ENCODE results near the gene KRTAP13-2.

The KRTAP13-2 gene

DNA sequence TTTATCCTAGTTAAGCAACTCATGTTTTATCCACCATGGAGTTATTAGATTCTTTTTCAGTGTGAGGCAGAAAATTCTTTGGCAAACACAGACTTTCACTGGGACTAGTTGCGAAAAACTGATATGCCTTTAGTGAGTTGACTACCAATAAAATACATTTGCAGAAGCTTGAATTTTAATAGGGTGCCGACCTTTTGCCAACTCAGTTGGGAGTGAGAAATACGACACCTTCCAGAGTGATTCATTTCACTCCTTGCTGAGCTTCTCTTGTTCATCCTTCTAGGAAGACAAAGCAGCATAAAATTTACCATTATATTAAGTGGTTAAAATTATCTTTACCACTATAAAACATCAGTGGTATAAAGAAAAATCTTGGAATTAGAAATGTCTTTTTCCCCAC, 22.5 kb downstream of the KRTAP13-2 start:
- Histone ChIP-seq H3K4me1 (no peaks in the 10 kb centered on the region), H3K4me2 (no peak overlapping the region), H3K9ac (no peak overlapping the region), H4K20me1 (no peaks in the 10 kb centered on the region), H3K27ac (no peak overlapping the region), H3K9me3 (peaks cover 20% of the 10 kb centered on the region), H3K4me3 (no peak overlapping the region), H3K27me3 (no peaks in the 10 kb centered on the region), H3K36me3 (no peaks in the 10 kb centered on the region)
- TF ChIP-seq Cebpa-rat (IDR thresholded peaks at IDR 0.05), result no peak

- Histone ChIP-seq H3K4me2 (no peak within 1 kb of the TSS), H4K20me1 (no peaks in the 10 kb centered on the region), H3K9ac (no peak within 1 kb of the TSS), H3K27me3 (no peaks in the 10 kb centered on the region), H3K36me3 (no peaks in the 10 kb centered on the region), H3K4me3 (no peak within 1 kb of the TSS), H3K27ac (no peak within 1 kb of the TSS), H3K9me3 (peaks cover 23% of the 10 kb centered on the region), H3K4me1 (no peaks in the 10 kb centered on the region)
- no peak for TF ChIP-seq Cebpa-rat (IDR thresholded peaks at IDR 0.05)
Observed at GRCh38 chr21:30348506-30348905, 23.6 kb downstream of the KRTAP13-2 start, which contains the start of gene KRTAP23-1. TSS of gene KRTAP23-1 (minus strand) at chr21:30348606. CDS start at chr21:30348606, 0 bp downstream.

GRCh38 chr21:30345014-30345413, 27.1 kb downstream of the KRTAP13-2 start:
- H4K20me1 ChIP-seq, result no peaks in the 10 kb centered on the region
- peaks cover 23% of the 10 kb centered on the region for H3K9me3 ChIP-seq
- no peak overlapping the region for H3K27ac ChIP-seq
- no peak overlapping the region for H3K4me3 ChIP-seq
- H3K27me3 ChIP-seq, result no peaks in the 10 kb centered on the region
- no peak overlapping the region for H3K9ac ChIP-seq
- H3K4me1 ChIP-seq, result no peaks in the 10 kb centered on the region
- H3K36me3 ChIP-seq, result no peaks in the 10 kb centered on the region
- no peak overlapping the region for H3K4me2 ChIP-seq
- no peak for TF ChIP-seq Cebpa-rat (IDR thresholded peaks at IDR 0.05)

GRCh38 chr21:30340714-30341573, 31.1 kb downstream of the KRTAP13-2 start:
- Histone ChIP-seq H3K9ac (no peak overlapping the region), H3K4me1 (no peaks in the 10 kb centered on the region), H3K4me2 (no peak overlapping the region), H3K4me3 (no peak overlapping the region), H3K36me3 (no peaks in the 10 kb centered on the region), H3K9me3 (peaks cover 15% of the 10 kb centered on the region), H3K27ac (no peak overlapping the region), H3K27me3 (no peaks in the 10 kb centered on the region), H4K20me1 (no peaks in the 10 kb centered on the region)
- no peak for TF ChIP-seq Cebpa-rat (IDR thresholded peaks at IDR 0.05)

- Histone ChIP-seq H3K27ac (no peak overlapping the region), H3K36me3 (no peaks in the 10 kb centered on the region), H4K20me1 (no peaks in the 10 kb centered on the region), H3K9me3 (no peaks in the 10 kb centered on the region), H3K9ac (no peak overlapping the region), H3K4me2 (no peak overlapping the region), H3K4me1 (no peaks in the 10 kb centered on the region), H3K4me3 (no peak overlapping the region), H3K27me3 (no peaks in the 10 kb centered on the region)
- no peak for TF ChIP-seq Cebpa-rat (IDR thresholded peaks at IDR 0.05)
Observed at GRCh38 chr21:30338717-30339116, 33.4 kb downstream of the KRTAP13-2 start.

DNA sequence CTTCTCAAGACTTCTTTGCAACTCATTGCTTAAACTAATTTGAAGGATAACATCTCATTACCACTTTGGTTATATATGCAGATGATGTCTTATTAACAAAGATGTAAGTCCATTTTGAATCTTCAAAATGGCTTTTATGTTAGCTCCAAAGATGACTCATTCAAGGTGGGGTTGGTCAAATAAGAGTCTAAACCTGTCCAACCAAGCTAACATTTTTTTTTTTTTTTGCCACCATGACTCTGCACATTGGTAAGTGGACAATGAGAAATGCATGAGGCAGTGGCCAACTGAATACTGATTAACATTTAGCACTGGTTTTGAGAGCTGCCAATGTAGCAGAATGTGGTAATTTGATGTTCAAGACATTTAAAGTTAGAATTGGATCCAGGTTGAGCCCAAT, 34.3 kb downstream of the KRTAP13-2 start:
- no peak overlapping the region for H3K4me2 ChIP-seq
- no peaks in the 10 kb centered on the region for H3K36me3 ChIP-seq
- no peak overlapping the region for H3K9ac ChIP-seq
- no peaks in the 10 kb centered on the region for H3K4me1 ChIP-seq
- H3K27ac ChIP-seq, result no peak overlapping the region
- no peak for TF ChIP-seq Cebpa-rat (IDR thresholded peaks at IDR 0.05)
- H3K4me3 ChIP-seq, result no peak overlapping the region
- H3K9me3 ChIP-seq, result no peaks in the 10 kb centered on the region
- H4K20me1 ChIP-seq, result no peaks in the 10 kb centered on the region
- no peaks in the 10 kb centered on the region for H3K27me3 ChIP-seq

DNA sequence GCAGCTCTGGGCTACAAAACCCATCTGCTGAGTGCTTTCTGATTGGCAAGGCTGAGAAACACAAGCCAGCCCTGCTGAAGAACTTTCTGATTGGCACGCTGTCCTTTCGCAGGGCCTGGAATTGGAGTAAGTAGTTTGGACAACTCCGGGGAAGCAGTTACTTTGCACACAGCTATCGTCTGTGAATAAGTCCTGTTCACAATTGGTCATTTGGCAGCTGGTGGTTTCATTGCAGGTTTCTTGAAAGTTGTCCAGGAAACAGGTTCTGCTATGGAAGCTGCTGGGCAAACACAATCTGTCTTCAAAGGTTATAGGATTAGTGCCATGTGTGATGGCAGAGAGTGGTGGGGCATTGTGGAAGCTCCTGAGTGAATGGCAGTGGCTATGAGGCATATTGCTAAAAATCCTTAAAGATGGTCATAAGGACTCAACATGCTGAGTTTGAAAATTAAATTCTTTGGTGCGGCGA, 34.8 kb downstream of the KRTAP13-2 start, which contains the start of gene KRTAP27-1:
TSS of gene KRTAP27-1 (minus strand) at position 419 of the 469 bp plus-strand sequence. CDS start at position 393, 26 bp downstream.
- H3K36me3 ChIP-seq, result no peaks in the 10 kb centered on the region
- H3K4me2 ChIP-seq, result no peak within 1 kb of the TSS
- no peaks in the 10 kb centered on the region for H3K4me1 ChIP-seq
- no peaks in the 10 kb centered on the region for H3K9me3 ChIP-seq
- no peak within 1 kb of the TSS for H3K9ac ChIP-seq
- H3K4me3 ChIP-seq, result no peak within 1 kb of the TSS
- no peak for TF ChIP-seq Cebpa-rat (IDR thresholded peaks at IDR 0.05)
- no peak within 1 kb of the TSS for H3K27ac ChIP-seq
- H4K20me1 ChIP-seq, result no peaks in the 10 kb centered on the region
- H3K27me3 ChIP-seq, result no peaks in the 10 kb centered on the region

- Histone ChIP-seq H3K4me3 (no peak overlapping the region), H3K27ac (no peak overlapping the region), H3K27me3 (no peaks in the 10 kb centered on the region), H3K9me3 (no peaks in the 10 kb centered on the region), H3K4me1 (no peaks in the 10 kb centered on the region), H3K9ac (no peak overlapping the region), H3K36me3 (no peaks in the 10 kb centered on the region), H3K4me2 (no peak overlapping the region), H4K20me1 (no peaks in the 10 kb centered on the region)
- TF ChIP-seq Cebpa-rat (IDR thresholded peaks at IDR 0.05), result no peak
Observed at GRCh38 chr21:30336596-30336995, 35.5 kb downstream of the KRTAP13-2 start.

- TF ChIP-seq Cebpa-rat (IDR thresholded peaks at IDR 0.05), result no peak
- no peaks in the 10 kb centered on the region for H3K9me3 ChIP-seq
- H3K4me1 ChIP-seq, result no peaks in the 10 kb centered on the region
- no peak overlapping the region for H3K9ac ChIP-seq
- H4K20me1 ChIP-seq, result no peaks in the 10 kb centered on the region
- no peaks in the 10 kb centered on the region for H3K36me3 ChIP-seq
- H3K27ac ChIP-seq, result no peak overlapping the region
- H3K27me3 ChIP-seq, result no peaks in the 10 kb centered on the region
- no peak overlapping the region for H3K4me2 ChIP-seq
- no peak overlapping the region for H3K4me3 ChIP-seq
Observed at GRCh38 chr21:30333736-30334135, 38.3 kb downstream of the KRTAP13-2 start.

DNA sequence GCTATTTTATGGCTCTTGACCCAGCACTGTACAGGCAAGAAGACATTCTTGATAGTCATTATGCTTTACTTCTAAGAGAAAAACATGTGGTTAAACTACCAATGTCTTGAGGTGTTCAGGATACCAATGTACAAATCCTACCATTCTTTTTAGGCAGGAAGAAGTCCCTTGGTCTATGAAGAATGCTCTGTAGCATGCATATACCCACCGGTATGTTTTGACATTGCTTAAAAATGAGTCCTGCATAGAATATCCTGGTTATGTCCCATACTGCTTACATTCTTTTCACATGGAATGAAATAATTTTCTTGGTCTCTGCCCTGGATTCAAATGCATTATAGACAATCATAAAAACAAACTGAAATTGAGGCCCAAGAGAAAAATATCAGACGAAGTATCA, 39.4 kb downstream of the KRTAP13-2 start:
- no peaks in the 10 kb centered on the region for H3K36me3 ChIP-seq
- H3K9ac ChIP-seq, result no peak overlapping the region
- H3K9me3 ChIP-seq, result no peaks in the 10 kb centered on the region
- H3K27me3 ChIP-seq, result no peaks in the 10 kb centered on the region
- no peak overlapping the region for H3K4me2 ChIP-seq
- H3K4me3 ChIP-seq, result no peak overlapping the region
- H3K27ac ChIP-seq, result no peak overlapping the region
- no peaks in the 10 kb centered on the region for H4K20me1 ChIP-seq
- H3K4me1 ChIP-seq, result no peaks in the 10 kb centered on the region
- no peak for TF ChIP-seq Cebpa-rat (IDR thresholded peaks at IDR 0.05)

Data from BLaER1 (cell line).